Gastrocnemius medialis (tissue), 4 donors: ENCODE data around the gene LRRC8C.

ENCODE experiments used
- CTCF ChIP-seq, 5 experiments: fragments of 450-650 bp in 3 of 5; fragments of 200-600 bp in 2 of 5; sonication (generic) in 2 of 5; IDR thresholded peaks in 4 of 5; conservative IDR thresholded peaks in 1 of 5; 1 replicate in 4 of 5; 2 replicates in 1 of 5; pipeline ENCODE4 v1.5.1; 2016 to 2019; ENCODE audit warnings: antibody characterized with exemption in 5 of 5, mild to moderate bottlenecking in 3 of 5, moderate library complexity in 3 of 5
- POLR2A ChIP-seq, 2 donors: fragments of 450-650 bp; IDR thresholded peaks; one replicate each; pipeline ENCODE4 v1.6.1; 2017; ENCODE audit warnings: antibody characterized with exemption in 2 of 2, mild to moderate bottlenecking in 2 of 2, moderate library complexity in 2 of 2

GRCh38 chr1:89735479-89735878 lies 102.6 kb downstream of the LRRC8C start:
- TF ChIP-seq CTCF (IDR thresholded peaks at IDR 0.05 in 4 of 5, conservative IDR thresholded peaks at IDR 0.05 in 1 of 5): no peak
- no peak for TF ChIP-seq POLR2A (IDR thresholded peaks at IDR 0.05)
